CD4-positive, CD25-positive, alpha-beta regulatory T cell (primary cell): ENCODE results near the gene LMAN2. TPM values are rescaled to one million over a fixed set of nuclear protein-coding genes. Genes with fewer than 3 reads are reported as not detected.

Source experiments
- ATAC-seq, 2 donors: fragments of 150-1000 bp; cut with Tn5 transposase; one replicate each; pipeline ENCODE4 v1.10.0; 2021; ENCODE audit warnings: low read depth in 2 of 2, moderate number of reproducible peaks in 2 of 2, moderate library complexity in 1 of 2
- DNase-seq, 3 donors: peaks; one replicate each; pipeline versions ENCODE4 v3.0.0 to v3.0.0-alpha.2; 2012 to 2022; ENCODE audit warnings: mixed read lengths in 1 of 3
- H3K27ac ChIP-seq: one replicate; pipeline ENCODE4 v1.7.0; 2013; ENCODE audit warnings: mild to moderate bottlenecking, low read length; ENCODE audit not compliant: insufficient read depth, poor library complexity, severe bottlenecking
- H3K27me3 ChIP-seq: one replicate; pipeline ENCODE4 v1.7.0; 2013; ENCODE audit warnings: low read length; ENCODE audit not compliant: control insufficient read depth, insufficient read depth
- H3K36me3 ChIP-seq: one replicate; pipeline ENCODE4 v1.7.0; 2013; ENCODE audit warnings: mild to moderate bottlenecking, low read length, moderate library complexity; ENCODE audit not compliant: control insufficient read depth, insufficient read depth
- H3K4me1 ChIP-seq: 2 replicates; pipeline ENCODE4 v1.7.0; 2013; ENCODE audit warnings: mild to moderate bottlenecking, low read length; ENCODE audit not compliant: insufficient read depth, control insufficient read depth, poor library complexity, severe bottlenecking
- H3K4me3 ChIP-seq: one replicate; pipeline ENCODE4 v1.7.0; 2013; ENCODE audit warnings: low read depth, mild to moderate bottlenecking, low read length, moderate library complexity
- H3K9me3 ChIP-seq, 2 experiments: 1 replicate in 1 of 2; 2 replicates in 1 of 2; pipeline ENCODE4 v1.7.0; 2013; ENCODE audit warnings: low read length in 2 of 2, mild to moderate bottlenecking in 1 of 2, moderate library complexity in 1 of 2; ENCODE audit not compliant: control insufficient read depth in 2 of 2
- H3K27ac Mint-ChIP-seq, 3 donors: one replicate each; pipeline ENCODE4 v1.8.0; 2020 to 2022; ENCODE audit warnings: mild to moderate bottlenecking in 3 of 3, mixed read lengths in 3 of 3, moderate library complexity in 2 of 3
- H3K27me3 Mint-ChIP-seq: one replicate; pipeline ENCODE4 v1.8.0; 2022; ENCODE audit warnings: mild to moderate bottlenecking, mixed read lengths
- H3K36me3 Mint-ChIP-seq: one replicate; pipeline ENCODE4 v1.8.0; 2020; ENCODE audit warnings: mixed read lengths
- H3K4me1 Mint-ChIP-seq, 4 donors: one replicate each; pipeline ENCODE4 v1.8.0; 2020 to 2022; ENCODE audit warnings: mixed read lengths in 4 of 4, mild to moderate bottlenecking in 1 of 4
- H3K4me3 Mint-ChIP-seq, 4 donors: one replicate each; pipeline ENCODE4 v1.8.0; 2020 to 2022; ENCODE audit warnings: mild to moderate bottlenecking in 4 of 4, mixed read lengths in 4 of 4, moderate library complexity in 3 of 4
- H3K9me3 Mint-ChIP-seq, 7 donors: one replicate each; pipeline ENCODE4 v1.8.0; 2020 to 2022; ENCODE audit warnings: mixed read lengths in 7 of 7, mild to moderate bottlenecking in 3 of 7, moderate library complexity in 2 of 7
- polyA plus RNA-seq, 4 donors: library from polyadenylated mRNA; unstranded; fragments of 300-500 nt; fragmentation: Illumina TruSeq; gene quantifications; one replicate each; pipeline ENCODE4 v1.2.3, GENCODE V29; 2021
- total RNA-seq: library from RNA; stranded (reverse); gene quantifications from one replicate; pipeline ENCODE4 v1.2.3, GENCODE V29; 2022

LMAN2 gene, protein sequence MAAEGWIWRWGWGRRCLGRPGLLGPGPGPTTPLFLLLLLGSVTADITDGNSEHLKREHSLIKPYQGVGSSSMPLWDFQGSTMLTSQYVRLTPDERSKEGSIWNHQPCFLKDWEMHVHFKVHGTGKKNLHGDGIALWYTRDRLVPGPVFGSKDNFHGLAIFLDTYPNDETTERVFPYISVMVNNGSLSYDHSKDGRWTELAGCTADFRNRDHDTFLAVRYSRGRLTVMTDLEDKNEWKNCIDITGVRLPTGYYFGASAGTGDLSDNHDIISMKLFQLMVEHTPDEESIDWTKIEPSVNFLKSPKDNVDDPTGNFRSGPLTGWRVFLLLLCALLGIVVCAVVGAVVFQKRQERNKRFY
- total RNA-seq, result 77.9 TPM
- polyA plus RNA-seq, result 100 to 1,000 TPM; 227 to 289 (median 240) TPM

DNA sequence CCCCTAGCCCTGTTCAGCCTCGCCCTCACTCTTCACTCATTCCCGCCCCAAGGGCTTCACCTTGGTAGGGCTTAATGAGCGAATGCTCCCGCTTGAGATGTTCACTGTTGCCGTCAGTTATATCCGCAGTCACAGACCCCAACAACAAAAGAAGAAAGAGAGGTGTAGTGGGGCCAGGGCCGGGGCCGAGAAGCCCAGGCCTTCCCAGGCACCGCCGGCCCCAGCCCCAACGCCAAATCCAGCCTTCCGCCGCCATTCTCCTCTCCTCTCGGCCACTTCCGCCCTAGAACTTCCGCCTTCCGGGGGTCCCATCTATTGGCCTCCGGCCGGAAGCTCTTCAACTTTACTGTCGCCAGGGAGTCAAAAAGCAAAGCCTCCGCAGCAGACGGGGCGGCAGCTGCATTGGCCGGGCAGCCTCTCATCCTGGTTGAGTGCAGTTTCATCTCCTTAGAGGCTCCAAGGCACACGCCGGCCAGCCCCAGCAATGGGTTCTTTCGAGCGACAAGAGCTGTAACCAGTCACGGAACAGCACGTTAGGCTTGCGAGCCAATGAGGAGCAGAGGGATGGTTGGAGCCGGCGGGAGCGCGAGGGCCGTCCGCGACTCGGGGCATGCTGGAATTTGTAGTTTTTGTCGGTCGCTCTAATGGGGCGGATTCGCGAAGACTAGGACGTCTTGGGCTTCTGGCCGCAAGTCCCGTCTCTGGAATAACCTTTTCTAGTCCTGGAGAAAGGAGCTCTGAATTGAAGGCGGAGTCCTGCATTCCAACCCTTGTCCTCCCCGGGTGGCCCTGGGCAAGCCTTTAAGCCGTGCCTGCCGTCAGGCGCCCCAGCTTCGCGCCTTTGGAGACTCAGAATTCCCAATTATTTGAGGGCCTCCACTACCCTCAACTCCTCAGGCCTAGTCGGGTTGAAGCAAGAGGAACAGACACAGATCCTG is at the start of gene LMAN2:
Gene LMAN2, minus strand, starts transcription at position 277 of the 938 bp plus-strand sequence. Its CDS starts 21 bp downstream, at position 256.
- Mint-ChIP-seq H3K4me3 (peak within 1 kb of the TSS; percentile 98 to 99 (median 99)), H3K36me3 (peaks cover 10% of the 10 kb centered on the region), H3K27me3 (no peaks in the 10 kb centered on the region), H3K4me1 (peaks cover 21 to 74% (median 42%) of the 10 kb centered on the region in 4 donors), H3K27ac (peak within 1 kb of the TSS; percentile 99 to 100 (median 99)), H3K9me3 (peaks cover 0 to 2% (median 0%) of the 10 kb centered on the region in 7 donors)
- H3K4me3 ChIP-seq, result peak within 1 kb of the TSS; percentile 93
- peaks cover 20% of the 10 kb centered on the region for H3K36me3 ChIP-seq
- H3K4me1 ChIP-seq, result peaks cover 47% of the 10 kb centered on the region
- H3K9me3 ChIP-seq, result no peaks in the 10 kb centered on the region
- DNase-seq, result peak; percentile 86 to 98 (median 95)
- H3K27me3 ChIP-seq, result no peaks in the 10 kb centered on the region
- peak within 1 kb of the TSS; percentile 96 for H3K27ac ChIP-seq
- peak; percentile 99 for ATAC-seq

DNA sequence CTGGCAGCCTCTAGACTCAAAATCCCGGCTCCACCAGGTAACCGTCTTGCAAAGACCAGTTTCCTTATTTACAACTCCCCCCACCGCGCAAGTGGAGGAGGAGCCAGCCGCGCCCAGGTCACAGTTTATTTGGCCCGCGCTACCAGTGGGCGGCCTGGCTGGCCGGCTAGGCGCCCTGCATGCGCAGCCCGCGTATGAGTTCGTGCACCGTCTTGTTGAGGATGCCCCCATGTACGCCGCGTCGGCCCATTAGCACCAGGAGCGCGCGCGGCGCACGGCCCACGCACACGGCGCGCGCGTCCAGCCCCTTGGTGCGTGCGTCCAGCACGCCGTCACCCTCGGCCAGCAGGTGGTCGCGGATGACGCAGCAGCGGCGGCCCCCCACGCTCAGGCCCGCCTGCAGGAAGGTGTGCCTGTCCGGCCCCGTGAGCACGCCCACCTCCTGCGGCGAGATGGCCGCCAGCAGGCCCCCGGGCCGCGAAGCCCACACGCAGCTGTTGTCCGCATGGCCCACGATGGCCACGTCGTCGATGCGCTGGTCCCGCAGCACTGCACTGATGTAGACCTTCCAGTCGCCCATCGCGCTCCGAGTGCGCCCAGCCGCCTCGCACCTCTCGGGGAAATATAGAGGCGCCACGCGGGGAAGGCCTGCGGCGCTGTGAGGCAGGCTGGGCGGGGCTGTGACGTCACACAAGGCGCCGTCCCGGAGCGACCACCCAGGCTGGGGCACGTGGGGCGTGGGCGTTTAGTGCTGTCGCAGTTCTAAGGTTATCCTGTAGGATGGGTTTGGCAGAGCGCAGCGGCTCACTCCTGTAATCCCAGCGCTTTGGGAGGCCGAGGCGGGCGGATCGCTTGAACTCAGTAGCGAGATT is 48.8 kb upstream of the LMAN2 start, which contains the start of gene PFN3:
Gene PFN3, minus strand, starts transcription at position 665 of the 872 bp plus-strand sequence. Its CDS starts 85 bp downstream, at position 580.
- Mint-ChIP-seq H3K27me3 (peaks cover 26% of the 10 kb centered on the region), H3K36me3 (no peaks in the 10 kb centered on the region), H3K4me3 (peak within 1 kb of the TSS in 1 of 4 donors; percentile 19), H3K4me1 (peaks cover 0 to 29% (median 12%) of the 10 kb centered on the region in 4 donors), H3K27ac (no peak within 1 kb of the TSS), H3K9me3 (no peaks in the 10 kb centered on the region)
- Histone ChIP-seq H3K9me3 (no peaks in the 10 kb centered on the region), H3K36me3 (no peaks in the 10 kb centered on the region), H3K27me3 (no peaks in the 10 kb centered on the region), H3K4me1 (peaks cover 33% of the 10 kb centered on the region), H3K4me3 (no peak within 1 kb of the TSS), H3K27ac (no peak within 1 kb of the TSS)
- no peak for ATAC-seq
- DNase-seq, result no peak

DNA sequence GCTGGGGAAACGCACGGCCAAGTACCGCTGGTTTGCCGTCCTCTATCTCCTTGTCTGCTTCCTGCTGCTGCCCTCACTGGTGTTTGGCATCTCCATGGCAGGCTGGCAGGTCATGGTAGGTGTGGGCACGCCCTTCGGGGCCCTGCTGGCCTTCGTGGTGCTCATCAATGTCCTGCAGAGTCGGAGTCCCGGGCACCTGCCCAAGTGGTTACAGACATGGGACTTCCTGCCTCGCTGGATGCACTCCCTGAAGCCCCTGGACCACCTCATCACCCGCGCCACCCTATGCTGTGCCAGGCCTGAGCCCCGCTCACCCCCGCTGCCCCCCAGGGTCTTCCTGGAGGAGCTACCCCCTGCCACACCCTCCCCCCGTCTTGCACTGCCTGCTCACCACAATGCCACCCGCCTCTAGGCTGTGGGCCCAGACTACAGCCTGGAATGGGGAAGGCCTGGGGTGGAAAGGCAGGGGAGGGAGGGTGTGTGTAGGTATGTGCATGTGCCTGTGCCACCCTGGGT is 46.5 kb upstream of the LMAN2 start:
- Histone ChIP-seq H3K9me3 (no peaks in the 10 kb centered on the region), H3K4me3 (no peak overlapping the region), H3K27ac (no peak overlapping the region), H3K36me3 (no peaks in the 10 kb centered on the region), H3K4me1 (peaks cover 10% of the 10 kb centered on the region), H3K27me3 (no peaks in the 10 kb centered on the region)
- ATAC-seq (no peak), DNase-seq (no peak)
- peaks cover 23% of the 10 kb centered on the region for H3K27me3 Mint-ChIP-seq
- H3K4me3 Mint-ChIP-seq, result no peak overlapping the region
- H3K36me3 Mint-ChIP-seq, result no peaks in the 10 kb centered on the region
- no peak overlapping the region for H3K27ac Mint-ChIP-seq
- H3K4me1 Mint-ChIP-seq, result peaks cover 0 to 15% (median 7%) of the 10 kb centered on the region in 4 donors
- H3K9me3 Mint-ChIP-seq, result no peaks in the 10 kb centered on the region

DNA sequence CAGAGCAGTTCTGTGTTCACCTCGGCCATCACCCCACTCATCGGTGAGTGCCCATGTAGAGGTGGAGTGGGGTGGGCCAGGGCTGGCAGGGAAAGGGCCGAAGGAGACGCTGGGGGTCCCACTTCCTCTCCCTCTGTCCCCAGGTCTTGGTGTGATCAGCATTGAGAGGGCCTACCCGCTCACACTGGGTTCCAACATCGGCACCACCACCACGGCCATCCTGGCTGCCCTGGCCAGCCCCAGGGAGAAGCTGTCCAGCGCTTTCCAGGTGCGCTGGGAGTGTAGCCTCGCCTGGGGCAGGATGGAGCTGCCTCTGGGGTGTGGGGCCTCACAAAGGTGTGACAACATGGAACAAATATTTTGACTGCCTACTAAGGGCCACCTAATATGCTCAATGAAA is 45.3 kb upstream of the LMAN2 start:
- H3K36me3 ChIP-seq, result no peaks in the 10 kb centered on the region
- H3K4me3 ChIP-seq, result no peak overlapping the region
- DNase-seq (no peak), ATAC-seq (no peak)
- Mint-ChIP-seq H3K4me1 (peaks cover 0 to 7% (median under 1%) of the 10 kb centered on the region in 4 donors), H3K36me3 (no peaks in the 10 kb centered on the region), H3K9me3 (no peaks in the 10 kb centered on the region), H3K4me3 (peak overlapping the region in 1 of 4 donors; percentile 78), H3K27ac (no peak overlapping the region), H3K27me3 (peaks cover 12% of the 10 kb centered on the region)
- H3K9me3 ChIP-seq, result no peaks in the 10 kb centered on the region
- no peak overlapping the region for H3K27ac ChIP-seq
- no peaks in the 10 kb centered on the region for H3K4me1 ChIP-seq
- no peaks in the 10 kb centered on the region for H3K27me3 ChIP-seq

DNA sequence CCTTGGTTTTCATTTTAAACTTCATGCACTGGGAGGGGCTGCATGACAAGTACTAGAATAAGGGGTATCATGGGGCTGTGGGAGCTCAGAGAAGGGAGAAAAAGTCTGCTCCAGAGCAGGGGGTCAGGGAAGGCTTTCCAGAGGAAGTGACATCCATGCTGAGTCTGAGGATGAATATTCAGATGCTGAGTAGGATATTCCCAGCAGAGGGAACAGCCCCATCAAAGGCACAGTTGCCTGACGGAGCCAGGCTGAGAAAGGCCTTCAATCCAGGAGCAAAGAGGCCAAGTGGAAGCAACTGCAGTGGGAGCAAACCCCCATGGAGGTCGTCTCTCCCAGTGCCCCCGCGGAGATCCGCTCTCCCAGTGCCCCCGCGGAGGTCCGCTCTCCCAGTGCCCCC is 44.6 kb upstream of the LMAN2 start:
- Mint-ChIP-seq H3K27me3 (peaks cover 4% of the 10 kb centered on the region), H3K9me3 (no peaks in the 10 kb centered on the region), H3K36me3 (no peaks in the 10 kb centered on the region), H3K27ac (no peak overlapping the region), H3K4me1 (peaks cover 0 to 6% (median 2%) of the 10 kb centered on the region in 4 donors), H3K4me3 (no peak overlapping the region)
- H3K36me3 ChIP-seq, result no peaks in the 10 kb centered on the region
- ATAC-seq, result no peak
- H3K27ac ChIP-seq, result no peak overlapping the region
- H3K9me3 ChIP-seq, result no peaks in the 10 kb centered on the region
- no peak overlapping the region for H3K4me3 ChIP-seq
- peaks cover under 1% of the 10 kb centered on the region for H3K4me1 ChIP-seq
- DNase-seq, result no peak
- H3K27me3 ChIP-seq, result no peaks in the 10 kb centered on the region

DNA sequence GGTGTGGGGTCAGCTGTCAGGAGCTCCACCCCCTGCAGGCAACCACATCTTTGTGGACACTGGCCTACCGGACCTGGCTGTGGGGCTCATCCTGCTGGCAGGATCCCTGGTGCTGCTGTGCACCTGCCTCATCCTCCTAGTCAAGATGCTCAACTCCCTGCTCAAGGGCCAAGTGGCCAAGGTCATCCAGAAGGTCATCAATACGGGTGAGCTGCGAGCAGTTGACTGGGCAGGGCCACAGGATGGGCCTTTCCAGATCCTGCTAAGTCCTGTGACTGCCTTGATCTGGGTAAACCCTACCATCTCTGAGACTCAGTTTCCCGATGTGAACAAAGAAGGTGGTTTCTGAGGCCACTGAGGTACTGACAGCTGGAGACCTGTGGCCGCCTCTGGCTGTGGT is 42.5 kb upstream of the LMAN2 start:
- no peak for DNase-seq
- Histone ChIP-seq H3K27me3 (no peaks in the 10 kb centered on the region), H3K4me1 (peaks cover 21% of the 10 kb centered on the region), H3K4me3 (no peak overlapping the region), H3K9me3 (no peaks in the 10 kb centered on the region), H3K36me3 (no peaks in the 10 kb centered on the region), H3K27ac (no peak overlapping the region)
- peaks cover 4% of the 10 kb centered on the region for H3K27me3 Mint-ChIP-seq
- H3K4me1 Mint-ChIP-seq, result peaks cover 4 to 25% (median 12%) of the 10 kb centered on the region in 4 donors
- H3K9me3 Mint-ChIP-seq, result no peaks in the 10 kb centered on the region
- no peak overlapping the region for H3K4me3 Mint-ChIP-seq
- H3K27ac Mint-ChIP-seq, result no peak overlapping the region
- ATAC-seq, result no peak
- H3K36me3 Mint-ChIP-seq, result no peaks in the 10 kb centered on the region
